ENCODE measurements around the gene ANXA2R.
A peak's percentile ranks its signal among the peaks of the same experiment; 100 is the strongest.
"Not testable (repeated sequence)": the region's sequence is repeated elsewhere in the genome, so short reads cannot be mapped to it uniquely, and the experiment has no call there.

ANXA2R gene

GRCh38 chr5:43027054-43027785 lies 12.9 kb downstream of the ANXA2R start:
- DNase-seq: no peak

- not testable (repeated sequence) for DNase-seq
Observed at GRCh38 chr5:43025184-43025950, 14.8 kb downstream of the ANXA2R start.

GRCh38 chr5:43024217-43024616 lies 15.9 kb downstream of the ANXA2R start:
- no peak for DNase-seq

GRCh38 chr5:43021151-43021550 lies 19.0 kb downstream of the ANXA2R start:
- no peak for DNase-seq

- DNase-seq: no peak
Observed at GRCh38 chr5:43020399-43020746, 19.7 kb downstream of the ANXA2R start.

GRCh38 chr5:43019614-43020398 lies 20.3 kb downstream of the ANXA2R start:
- DNase-seq: peak; percentile 60 to 69

GRCh38 chr5:43019291-43019613 lies 20.9 kb downstream of the ANXA2R start:
- DNase-seq: no peak

GRCh38 chr5:43017428-43017815 lies 22.7 kb downstream of the ANXA2R start:
- DNase-seq: no peak

- DNase-seq: no peak
Observed at GRCh38 chr5:43016217-43016779, 23.8 kb downstream of the ANXA2R start.

GRCh38 chr5:43014522-43014921 lies 25.6 kb downstream of the ANXA2R start:
- no peak for DNase-seq

GRCh38 chr5:43010935-43011315 lies 29.2 kb downstream of the ANXA2R start:
- no peak for DNase-seq

GRCh38 chr5:43008363-43009153 lies 31.6 kb downstream of the ANXA2R start:
- DNase-seq: peak; percentile 87 to 90

- peak; percentile 74 for DNase-seq
Observed at GRCh38 chr5:43007911-43008362, 32.2 kb downstream of the ANXA2R start.

- peak; percentile 64 to 71 for DNase-seq
Observed at GRCh38 chr5:43007246-43007910, 32.7 kb downstream of the ANXA2R start.

- no peak for DNase-seq
Observed at GRCh38 chr5:43006424-43007202, 33.5 kb downstream of the ANXA2R start.

- no peak for DNase-seq
Observed at GRCh38 chr5:43005031-43005430, 35.1 kb downstream of the ANXA2R start.

- no peak for DNase-seq
Observed at GRCh38 chr5:43001748-43002147, 38.4 kb downstream of the ANXA2R start.

- DNase-seq: no peak
Observed at GRCh38 chr5:43000914-43001313, 39.2 kb downstream of the ANXA2R start.

GRCh38 chr5:43000111-43000840 lies 39.8 kb downstream of the ANXA2R start:
- no peak for DNase-seq

GRCh38 chr5:42995360-42995751 lies 44.8 kb downstream of the ANXA2R start:
- DNase-seq: no peak

Measured in stimulated activated CD4-positive, alpha-beta T cell treated with anti-CD3 and anti-CD28 coated beads, Interleukin-2, amount 100 ng/mL, for 48 hours (primary cell).